ENCODE data around the gene NUTM2F.
"Not testable (repeated sequence)": the region's sequence is repeated elsewhere in the genome, so short reads cannot be mapped to it uniquely, and the experiment has no call there.

Gene NUTM2F

GRCh38 chr9:94328544-94328943, at the start of gene NUTM2F:
TSS of gene NUTM2F (minus strand) at chr9:94328644. CDS start at chr9:94328623, 21 bp downstream.
- not testable (repeated sequence) for DNase-seq

- DNase-seq = not testable (repeated sequence)
These were observed 46.8 kb upstream of the NUTM2F start for GRCh38 chr9:94375197-94375596.

- peak; percentile 12 for DNase-seq
These were observed 46.0 kb upstream of the NUTM2F start for GRCh38 chr9:94374176-94375056.

- not testable (repeated sequence) for DNase-seq
These were observed 45.3 kb upstream of the NUTM2F start for GRCh38 chr9:94373779-94374175.

- DNase-seq = not testable (repeated sequence)
These were observed 41.8 kb upstream of the NUTM2F start for GRCh38 chr9:94370266-94370665.

GRCh38 chr9:94364093-94364614, 35.7 kb upstream of the NUTM2F start:
- DNase-seq = not testable (repeated sequence)

- not testable (repeated sequence) for DNase-seq
These were observed 28.7 kb upstream of the NUTM2F start for GRCh38 chr9:94357158-94357557.

- not testable (repeated sequence) for DNase-seq
These were observed 23.7 kb upstream of the NUTM2F start for GRCh38 chr9:94351901-94352723.

GRCh38 chr9:94348754-94349153, 20.3 kb upstream of the NUTM2F start:
- DNase-seq = not testable (repeated sequence)

GRCh38 chr9:94347451-94347850, 19.0 kb upstream of the NUTM2F start:
- DNase-seq = not testable (repeated sequence)

GRCh38 chr9:94341703-94342102, 13.3 kb upstream of the NUTM2F start:
- not testable (repeated sequence) for DNase-seq

- not testable (repeated sequence) for DNase-seq
These were observed 12.3 kb upstream of the NUTM2F start for GRCh38 chr9:94340750-94341149.

- not testable (repeated sequence) for DNase-seq
These were observed 11.2 kb upstream of the NUTM2F start for GRCh38 chr9:94339657-94340056.

GRCh38 chr9:94338723-94339122, 10.3 kb upstream of the NUTM2F start:
- not testable (repeated sequence) for DNase-seq

- not testable (repeated sequence) for DNase-seq
These were observed 8.0 kb upstream of the NUTM2F start for GRCh38 chr9:94336445-94336844.

GRCh38 chr9:94325583-94325982, 2.9 kb downstream of the NUTM2F start:
- DNase-seq = not testable (repeated sequence)

GRCh38 chr9:94323153-94323798, 5.2 kb downstream of the NUTM2F start:
- not testable (repeated sequence) for DNase-seq

- not testable (repeated sequence) for DNase-seq
These were observed 6.0 kb downstream of the NUTM2F start for GRCh38 chr9:94322342-94322940.

GRCh38 chr9:94317949-94318657, 10.3 kb downstream of the NUTM2F start:
- not testable (repeated sequence) for DNase-seq

GRCh38 chr9:94316236-94316635, 12.2 kb downstream of the NUTM2F start:
- DNase-seq = not testable (repeated sequence)
